Measurements from ENCODE around the gene MGLL. TPM values are rescaled to one million over a fixed set of nuclear protein-coding genes. Genes with fewer than 3 reads are reported as not detected.

Gene MGLL
- total and polyA plus RNA-seq, 7 donors, result 24.7 to 220 (median 46.8) TPM

GRCh38 chr3:127856801-127857200 lies 34.5 kb upstream of the MGLL start:
- WGBS, 2 donors, result 70 to 85% methylated on average over 2 of the region's 2 CpGs
- no peak overlapping the region for H3K4me3 ChIP-seq

DNA sequence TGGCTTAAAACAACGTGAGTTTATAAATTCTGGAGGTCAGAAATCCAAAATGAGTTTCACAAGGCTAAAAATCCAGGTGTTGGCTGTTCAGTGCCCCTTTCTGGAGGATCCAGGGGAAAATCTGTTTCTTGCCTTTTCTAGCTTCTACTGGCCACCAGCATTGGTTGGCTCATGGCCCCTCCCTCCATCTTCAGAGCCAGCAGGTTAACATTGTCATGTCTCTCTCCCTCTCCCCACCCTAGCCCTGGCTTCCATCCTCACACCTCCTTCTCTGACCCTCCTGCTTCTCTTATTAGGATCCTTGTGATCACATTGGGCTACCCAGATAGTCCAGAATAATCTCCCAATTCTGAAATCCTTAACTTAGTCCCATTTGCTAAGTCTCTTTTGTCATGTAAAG lies 32.9 kb upstream of the MGLL start:
- Histone ChIP-seq H3K4me1 (no peaks in the 10 kb centered on the region), H3K4me3 (no peak overlapping the region), H3K9me3 (no peaks in the 10 kb centered on the region), H3K36me3 (no peaks in the 10 kb centered on the region), H3K27ac (no peak overlapping the region), H3K27me3 (no peaks in the 10 kb centered on the region)
- DNase-seq, result no peak
- intact Hi-C loops (cut with DNase I), result no loop called here
- WGBS, 2 donors, result 66 to 81% methylated on average over 1 of the region's 1 CpG
- TF ChIP-seq POLR2A (IDR thresholded peaks at IDR 0.05) (no peak), POLR2AphosphoS5 (IDR thresholded peaks at IDR 0.05) (no peak), EP300 (IDR thresholded peaks at IDR 0.05) (no peak)
- TF ChIP-seq, protein P1, sequence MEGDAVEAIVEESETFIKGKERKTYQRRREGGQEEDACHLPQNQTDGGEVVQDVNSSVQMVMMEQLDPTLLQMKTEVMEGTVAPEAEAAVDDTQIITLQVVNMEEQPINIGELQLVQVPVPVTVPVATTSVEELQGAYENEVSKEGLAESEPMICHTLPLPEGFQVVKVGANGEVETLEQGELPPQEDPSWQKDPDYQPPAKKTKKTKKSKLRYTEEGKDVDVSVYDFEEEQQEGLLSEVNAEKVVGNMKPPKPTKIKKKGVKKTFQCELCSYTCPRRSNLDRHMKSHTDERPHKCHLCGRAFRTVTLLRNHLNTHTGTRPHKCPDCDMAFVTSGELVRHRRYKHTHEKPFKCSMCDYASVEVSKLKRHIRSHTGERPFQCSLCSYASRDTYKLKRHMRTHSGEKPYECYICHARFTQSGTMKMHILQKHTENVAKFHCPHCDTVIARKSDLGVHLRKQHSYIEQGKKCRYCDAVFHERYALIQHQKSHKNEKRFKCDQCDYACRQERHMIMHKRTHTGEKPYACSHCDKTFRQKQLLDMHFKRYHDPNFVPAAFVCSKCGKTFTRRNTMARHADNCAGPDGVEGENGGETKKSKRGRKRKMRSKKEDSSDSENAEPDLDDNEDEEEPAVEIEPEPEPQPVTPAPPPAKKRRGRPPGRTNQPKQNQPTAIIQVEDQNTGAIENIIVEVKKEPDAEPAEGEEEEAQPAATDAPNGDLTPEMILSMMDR (IDR thresholded peaks at IDR 0.05), result no peak

More at GRCh38 chr3:127856801-127857200, 34.5 kb upstream of the MGLL start:
- H3K4me1 ChIP-seq, result no peaks in the 10 kb centered on the region
- H3K27ac ChIP-seq, result no peak overlapping the region
- TF ChIP-seq POLR2AphosphoS5 (IDR thresholded peaks at IDR 0.05), result no peak
- no peak for TF ChIP-seq POLR2A (IDR thresholded peaks at IDR 0.05)
- TF ChIP-seq, protein P1 (IDR thresholded peaks at IDR 0.05), result no peak
- TF ChIP-seq EP300 (IDR thresholded peaks at IDR 0.05), result no peak
- no peaks in the 10 kb centered on the region for H3K9me3 ChIP-seq
- intact Hi-C loops (cut with DNase I), result no loop called here
- no peaks in the 10 kb centered on the region for H3K27me3 ChIP-seq
- H3K36me3 ChIP-seq, result no peaks in the 10 kb centered on the region
- DNase-seq, result no peak

DNA sequence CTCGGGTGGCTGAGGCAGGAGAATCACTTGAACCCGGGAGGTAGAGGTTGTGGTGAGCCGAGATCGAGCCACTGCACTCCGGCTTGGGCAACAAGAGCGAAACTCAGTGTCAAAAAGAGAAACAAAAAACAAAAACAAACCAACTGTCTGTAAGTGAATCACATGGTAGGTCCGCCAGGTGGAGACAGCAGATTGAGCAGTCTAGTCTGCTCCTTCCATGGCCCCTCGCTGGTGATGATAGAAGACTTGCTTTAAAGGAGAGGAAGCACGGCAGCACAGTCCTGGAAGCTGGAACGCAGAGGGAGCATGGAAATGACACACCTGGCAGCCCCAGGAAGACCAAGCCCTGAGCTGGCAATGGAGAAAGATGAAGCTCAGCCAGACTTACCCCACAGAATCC lies 31.4 kb upstream of the MGLL start:
- no peak overlapping the region for H3K4me3 ChIP-seq
- no peaks in the 10 kb centered on the region for H3K36me3 ChIP-seq
- no peaks in the 10 kb centered on the region for H3K27me3 ChIP-seq
- 86 to 92% methylated on average over 10 of the region's 10 CpGs for WGBS, 2 donors
- H3K27ac ChIP-seq, result no peak overlapping the region
- no peak for DNase-seq
- no peaks in the 10 kb centered on the region for H3K4me1 ChIP-seq
- no peaks in the 10 kb centered on the region for H3K9me3 ChIP-seq
- no peak for TF ChIP-seq POLR2A (IDR thresholded peaks at IDR 0.05)
- TF ChIP-seq POLR2AphosphoS5 (IDR thresholded peaks at IDR 0.05), result no peak
- intact Hi-C loops (cut with DNase I), result no loop called here

- DNase-seq, result no peak
- no peak overlapping the region for H3K4me3 ChIP-seq
- no peaks in the 10 kb centered on the region for H3K9me3 ChIP-seq
- no peaks in the 10 kb centered on the region for H3K4me1 ChIP-seq
- 89 to 90% methylated on average over 9 of the region's 9 CpGs for WGBS, 2 donors
- intact Hi-C loops (cut with DNase I), result no loop called here
- H3K27ac ChIP-seq, result no peak overlapping the region
- TF ChIP-seq POLR2A (IDR thresholded peaks at IDR 0.05) (no peak), EP300 (IDR thresholded peaks at IDR 0.05) (no peak), POLR2AphosphoS5 (IDR thresholded peaks at IDR 0.05) (no peak)
- TF ChIP-seq, protein P1 (IDR thresholded peaks at IDR 0.05), result no peak
- H3K36me3 ChIP-seq, result no peaks in the 10 kb centered on the region
- no peaks in the 10 kb centered on the region for H3K27me3 ChIP-seq
Observed at GRCh38 chr3:127851899-127852298, 29.6 kb upstream of the MGLL start.

- TF ChIP-seq, protein P1 (IDR thresholded peaks at IDR 0.05), result no peak
- TF ChIP-seq POLR2AphosphoS5 (IDR thresholded peaks at IDR 0.05) (no peak), EP300 (IDR thresholded peaks at IDR 0.05) (no peak), POLR2A (IDR thresholded peaks at IDR 0.05) (no peak)
- 91 to 94% methylated on average over 5 of the region's 5 CpGs for WGBS, 2 donors
- DNase-seq, result no peak
- intact Hi-C loops (cut with DNase I), result no loop called here
- Histone ChIP-seq H3K36me3 (no peaks in the 10 kb centered on the region), H3K9me3 (no peaks in the 10 kb centered on the region), H3K4me1 (no peaks in the 10 kb centered on the region), H3K27me3 (no peaks in the 10 kb centered on the region), H3K4me3 (no peak overlapping the region), H3K27ac (no peak overlapping the region)
Observed at GRCh38 chr3:127849368-127849767, 27.1 kb upstream of the MGLL start.
